HL-60 (cell line): Measurements from ENCODE around the gene CTIF.

ENCODE experiments used
- CTCF ChIP-seq: IDR thresholded peaks from one replicate; pipeline ENCODE4 v1.5.1; 2011; ENCODE audit warnings: low read length, control low read depth, inconsistent platforms; ENCODE audit not compliant: insufficient read depth
- GABPA ChIP-seq: IDR thresholded peaks from 2 replicates; pipeline ENCODE4 v1.6.1; 2012; ENCODE audit warnings: low read depth
- POLR2AphosphoS5 ChIP-seq: IDR thresholded peaks from 2 replicates; pipeline ENCODE4 v1.6.1; 2012; ENCODE audit warnings: low read depth
- TF ChIP-seq, protein P1 (sequence below): IDR thresholded peaks from 2 replicates; pipeline ENCODE4 v1.6.1; 2012; ENCODE audit warnings: low read depth; ENCODE audit not compliant: insufficient replicate concordance

- no peak for TF ChIP-seq CTCF
- no peak for TF ChIP-seq POLR2AphosphoS5
- TF ChIP-seq GABPA, result no peak
- TF ChIP-seq, protein P1, sequence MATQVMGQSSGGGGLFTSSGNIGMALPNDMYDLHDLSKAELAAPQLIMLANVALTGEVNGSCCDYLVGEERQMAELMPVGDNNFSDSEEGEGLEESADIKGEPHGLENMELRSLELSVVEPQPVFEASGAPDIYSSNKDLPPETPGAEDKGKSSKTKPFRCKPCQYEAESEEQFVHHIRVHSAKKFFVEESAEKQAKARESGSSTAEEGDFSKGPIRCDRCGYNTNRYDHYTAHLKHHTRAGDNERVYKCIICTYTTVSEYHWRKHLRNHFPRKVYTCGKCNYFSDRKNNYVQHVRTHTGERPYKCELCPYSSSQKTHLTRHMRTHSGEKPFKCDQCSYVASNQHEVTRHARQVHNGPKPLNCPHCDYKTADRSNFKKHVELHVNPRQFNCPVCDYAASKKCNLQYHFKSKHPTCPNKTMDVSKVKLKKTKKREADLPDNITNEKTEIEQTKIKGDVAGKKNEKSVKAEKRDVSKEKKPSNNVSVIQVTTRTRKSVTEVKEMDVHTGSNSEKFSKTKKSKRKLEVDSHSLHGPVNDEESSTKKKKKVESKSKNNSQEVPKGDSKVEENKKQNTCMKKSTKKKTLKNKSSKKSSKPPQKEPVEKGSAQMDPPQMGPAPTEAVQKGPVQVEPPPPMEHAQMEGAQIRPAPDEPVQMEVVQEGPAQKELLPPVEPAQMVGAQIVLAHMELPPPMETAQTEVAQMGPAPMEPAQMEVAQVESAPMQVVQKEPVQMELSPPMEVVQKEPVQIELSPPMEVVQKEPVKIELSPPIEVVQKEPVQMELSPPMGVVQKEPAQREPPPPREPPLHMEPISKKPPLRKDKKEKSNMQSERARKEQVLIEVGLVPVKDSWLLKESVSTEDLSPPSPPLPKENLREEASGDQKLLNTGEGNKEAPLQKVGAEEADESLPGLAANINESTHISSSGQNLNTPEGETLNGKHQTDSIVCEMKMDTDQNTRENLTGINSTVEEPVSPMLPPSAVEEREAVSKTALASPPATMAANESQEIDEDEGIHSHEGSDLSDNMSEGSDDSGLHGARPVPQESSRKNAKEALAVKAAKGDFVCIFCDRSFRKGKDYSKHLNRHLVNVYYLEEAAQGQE, result no peak
Measured at GRCh38 chr18:48780913-48781162, 242.0 kb downstream of the CTIF start.
